ENCODE data around the gene WNT1. TPM values are rescaled to one million over a fixed set of nuclear protein-coding genes. Genes with fewer than 3 reads are reported as not detected.
A peak's percentile ranks its signal among the peaks of the same experiment; 100 is the strongest.

The WNT1 gene
- total RNA-seq, 1 experiment from 2014 or later, result not detected

- DNase-seq, result peak; percentile 95
- Histone ChIP-seq H2AK5ac (ENCODE audit: insufficient read length, low read length) (no peak overlapping the region), H2AFZ (ENCODE audit: low read length) (no peak overlapping the region), H2BK120ac (ENCODE audit: low read depth, low read length, poor library complexity, severe bottlenecking) (no peak overlapping the region), H2BK20ac (ENCODE audit: low read depth, low read length, poor library complexity, severe bottlenecking) (no peak overlapping the region), H3K18ac (ENCODE audit: insufficient read length, low read depth, low read length) (no peak overlapping the region), H4K8ac (replicated peaks; ENCODE audit: insufficient read length, low read depth, low read length) (no peak overlapping the region), H3K56ac (ENCODE audit: insufficient read length, low read depth, low read length) (no peak overlapping the region), H2BK15ac (ENCODE audit: low read depth, low read length) (no peak overlapping the region), H3K79me1 (ENCODE audit: insufficient read depth, low read depth, low read length, poor library complexity, severe bottlenecking) (no peaks in the 10 kb centered on the region), H3T11ph (ENCODE audit: low read length) (no peak overlapping the region), H3K9me3 (ENCODE audit: control insufficient read depth, low read depth, low read length) (no peaks in the 10 kb centered on the region), H3K27ac (ENCODE audit: insufficient read length, low read depth, low read length) (no peak overlapping the region), H3K23ac (ENCODE audit: insufficient read length, low read depth, low read length) (no peak overlapping the region), H3K23me2 (ENCODE audit: insufficient read length, low read depth, low read length, poor library complexity, severe bottlenecking) (peaks cover 27% of the 10 kb centered on the region), H3K4me2 (ENCODE audit: insufficient read depth, insufficient read length, low read length) (peak overlapping the region; percentile 22), H3K79me2 (ENCODE audit: insufficient read depth, low read length) (no peaks in the 10 kb centered on the region), H3K14ac (ENCODE audit: insufficient read depth, low read length) (no peak overlapping the region), H4K91ac (ENCODE audit: insufficient read length, low read depth, low read length) (no peak overlapping the region), H4K5ac (ENCODE audit: insufficient read length, low read depth, low read length) (no peak overlapping the region), H3K9ac (ENCODE audit: extremely low read depth, insufficient read length, low read length) (no peak overlapping the region), H4K20me1 (ENCODE audit: control insufficient read depth, insufficient read depth, insufficient read length) (no peaks in the 10 kb centered on the region), H3K4me1 (ENCODE audit: insufficient read depth, low read length) (no peaks in the 10 kb centered on the region), H3K4ac (ENCODE audit: low read depth, low read length) (no peak overlapping the region), H2BK5ac (ENCODE audit: insufficient read length, low read length) (no peak overlapping the region), H2BK12ac (ENCODE audit: insufficient read length, low read depth, low read length) (no peak overlapping the region), H3K27me3 (ENCODE audit: insufficient read depth, low read length) (peaks cover 46% of the 10 kb centered on the region; the same call in 1 of the 2 replicates)
- Mint-ChIP-seq H3K27me3 (ENCODE audit: low read depth) (peaks cover 77% of the 10 kb centered on the region), H3K4me1 (peaks cover 17 to 40% of the 10 kb centered on the region in 2 experiments), H3K9me3 (0 out of 5 replicates have a peak, but pooled peaks cover 0 to 4% of the 10 kb centered on the region in 2 experiments), H3K4me3 (0 out of 5 replicates have a peak overlapping the region, but pooled peaks of 1 of the 2 experiments have one; percentile 20), H3K36me3 (ENCODE audit: insufficient read depth in 1 of 3, low read depth in 3 of 3) (no peaks in the 10 kb centered on the region; a peak in 1 of 7 replicates), H3K27ac (no peak overlapping the region)
- TF ChIP-seq CTCF (conservative IDR thresholded peaks at IDR 0.05), result peak; percentile 84
- WGBS (ENCODE audit: extremely low coverage, insufficient read length, low lambda C conversion rate), result no CpG with 5 or more reads among the region's 32 CpGs
Observed at GRCh38 chr12:48995086-48995879, 17.2 kb downstream of the WNT1 start.

All from H9 (cell line).